Urinary bladder (tissue), 4 donors: Measurements from ENCODE around the gene MANBA. TPM values are rescaled to one million over a fixed set of nuclear protein-coding genes. Genes with fewer than 3 reads are reported as not detected.
"Not testable (repeated sequence)": the region's sequence is repeated elsewhere in the genome, so short reads cannot be mapped to it uniquely, and the experiment has no call there.

Experiments used
- DNase-seq: peaks from one replicate; pipeline ENCODE4 v3.0.0-alpha.2; 2015; ENCODE audit errors: extremely low spot score
- H3K27ac ChIP-seq: one replicate; pipeline ENCODE4 v1.5.1; 2013; ENCODE audit warnings: low read depth, mild to moderate bottlenecking, moderate library complexity
- H3K36me3 ChIP-seq: one replicate; pipeline ENCODE4 v1.6.1; 2013; ENCODE audit warnings: mild to moderate bottlenecking, moderate library complexity; ENCODE audit not compliant: insufficient read depth
- H3K4me1 ChIP-seq: one replicate; pipeline ENCODE4 v1.6.1; 2013; ENCODE audit warnings: mild to moderate bottlenecking, moderate library complexity; ENCODE audit not compliant: insufficient read depth
- H3K4me3 ChIP-seq: one replicate; pipeline ENCODE4 v1.5.1; 2013; ENCODE audit warnings: low read depth, low read length
- WGBS: extraction: QIAGEN DNeasy Blood & Tissue Kit; methylation state at CpG from one replicate; pipeline ENCODE4 v1.1.7; 2013; 5-methylcytosine and 5-hydroxymethylcytosine counted together
- polyA plus RNA-seq: library from polyadenylated mRNA; stranded (reverse); fragments of 200-250 nt; gene quantifications from one replicate; pipeline ENCODE4 v1.2.3, GENCODE V29; 2013
- total RNA-seq: library from RNA; depleted of rRNA; stranded (reverse); fragments of >200 nt; gene quantifications from one replicate; pipeline ENCODE4 v1.2.3, GENCODE V29; 2014
- donor health status: healthy with polysubstance abuse.
- donor health status: healthy.

MANBA gene
- total and polyA plus RNA-seq, 2 donors = 23.3 to 62.2 TPM

GRCh38 chr4:102754044-102754443, 6.7 kb downstream of the MANBA start:
- DNase-seq = no peak
- H3K4me1 ChIP-seq = no peaks in the 10 kb centered on the region
- WGBS = 83% methylated on average over 2 of the region's 2 CpGs
- no peak overlapping the region for H3K27ac ChIP-seq
- no peaks in the 10 kb centered on the region for H3K36me3 ChIP-seq
- H3K4me3 ChIP-seq = no peak overlapping the region

GRCh38 chr4:102751941-102752340, 8.8 kb downstream of the MANBA start:
- Histone ChIP-seq H3K27ac (no peak overlapping the region), H3K36me3 (no peaks in the 10 kb centered on the region), H3K4me3 (no peak overlapping the region), H3K4me1 (no peaks in the 10 kb centered on the region)
- WGBS = 78% methylated on average over 4 of the region's 4 CpGs
- no peak for DNase-seq

- not testable (repeated sequence) for H3K4me3 ChIP-seq, H3K36me3 ChIP-seq, H3K27ac ChIP-seq, H3K4me1 ChIP-seq, DNase-seq
- whole genome bisulfite sequencing = 85% methylated on average over 4 of the region's 4 CpGs
These were observed 17.4 kb downstream of the MANBA start for GRCh38 chr4:102743352-102743751.

DNA sequence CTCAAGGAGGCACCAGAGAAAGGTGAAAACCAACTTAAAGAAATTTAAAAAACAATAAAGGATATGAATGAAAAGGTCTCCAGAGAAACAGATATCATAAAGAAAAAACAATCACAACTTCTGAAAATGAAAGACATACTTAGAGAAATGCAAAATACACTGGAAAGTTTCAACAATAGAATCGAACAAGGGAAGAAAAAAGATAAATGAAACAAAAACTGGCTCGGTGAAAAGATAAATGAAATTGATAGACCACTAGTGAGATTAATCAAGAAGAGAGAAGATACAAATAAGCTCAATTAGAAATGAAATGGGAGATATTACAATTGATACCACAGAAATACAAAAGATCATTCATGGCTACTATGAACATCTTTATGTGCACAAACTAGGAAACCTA, 22.0 kb downstream of the MANBA start:
- not testable (repeated sequence) for H3K4me1 ChIP-seq, DNase-seq
- WGBS = 95% methylated on average over 2 of the region's 2 CpGs

DNA sequence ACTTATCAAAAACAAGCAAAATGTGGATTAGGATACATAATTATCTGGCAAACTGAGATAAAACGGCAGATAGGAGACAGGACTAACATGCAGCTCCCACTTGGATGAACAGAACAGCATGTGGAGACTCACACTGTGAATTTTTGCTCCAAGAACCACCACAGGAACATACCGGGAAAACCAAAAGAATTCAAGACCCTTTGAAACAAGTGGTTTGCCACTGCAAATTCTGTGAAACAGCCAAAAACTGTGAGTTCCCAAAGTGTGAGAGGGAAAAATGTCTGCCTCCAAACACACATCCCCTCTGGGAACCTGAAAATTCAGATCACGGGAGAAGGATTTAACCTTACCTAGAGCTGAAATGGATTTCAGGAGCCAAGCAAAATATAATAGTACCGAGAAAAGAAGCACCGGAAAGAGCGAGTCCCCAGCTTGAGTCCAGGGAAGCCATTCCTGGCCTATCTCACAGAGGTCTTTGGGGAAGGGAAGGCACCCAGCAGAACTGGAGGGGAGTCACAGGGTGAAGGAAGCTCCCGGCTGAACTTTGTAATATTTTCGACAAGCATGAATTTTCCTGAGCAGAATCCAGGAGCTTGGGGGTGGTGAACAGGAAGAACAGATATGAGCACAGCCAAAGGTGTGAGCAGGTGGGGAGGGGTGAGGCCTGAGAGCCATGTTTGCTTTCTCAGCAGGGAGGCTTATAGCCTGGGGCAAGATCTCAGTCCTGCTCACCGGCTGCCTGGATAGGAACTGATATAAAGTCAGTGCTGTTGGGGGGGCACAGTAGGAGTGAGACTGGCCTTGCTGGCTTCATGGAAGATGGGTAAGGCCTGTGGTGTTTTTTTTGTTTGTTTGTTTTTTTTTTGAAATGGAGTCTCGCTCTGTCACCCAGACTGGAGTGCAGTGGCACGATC, 23.9 kb downstream of the MANBA start:
- Histone ChIP-seq H3K4me1 (peaks cover 2% of the 10 kb centered on the region), H3K27ac (no peak overlapping the region), H3K4me3 (no peak overlapping the region), H3K36me3 (no peaks in the 10 kb centered on the region)
- no peak for DNase-seq
- 89% methylated on average over 11 of the region's 11 CpGs for WGBS

More for the DNA sequence above, 22.0 kb downstream of the MANBA start:
- not testable (repeated sequence) for H3K4me3 ChIP-seq, H3K36me3 ChIP-seq, H3K27ac ChIP-seq

DNA sequence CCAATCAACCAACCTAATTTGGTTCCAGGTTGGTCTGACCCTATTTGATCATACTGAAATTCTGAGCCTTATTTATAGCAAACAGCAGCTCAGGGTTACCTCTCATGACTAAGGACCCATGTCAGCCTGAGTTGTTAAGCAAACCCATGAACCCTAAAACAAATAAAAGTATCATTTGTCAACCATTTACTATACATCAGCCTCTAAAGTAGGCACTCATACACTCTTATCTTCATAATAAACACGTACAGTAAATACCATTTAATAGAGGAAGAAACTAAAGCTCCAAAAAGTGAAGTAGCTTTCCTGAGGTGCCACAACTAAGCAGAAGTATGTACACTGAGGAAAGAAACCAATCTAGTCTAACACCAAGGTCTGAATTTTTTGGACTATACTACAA, 25.2 kb downstream of the MANBA start:
- Histone ChIP-seq H3K36me3 (no peaks in the 10 kb centered on the region), H3K4me3 (no peak overlapping the region), H3K27ac (no peak overlapping the region), H3K4me1 (peaks cover 2% of the 10 kb centered on the region)
- 64% methylated on average over 1 of the region's 1 CpG for WGBS
- no peak for DNase-seq

DNA sequence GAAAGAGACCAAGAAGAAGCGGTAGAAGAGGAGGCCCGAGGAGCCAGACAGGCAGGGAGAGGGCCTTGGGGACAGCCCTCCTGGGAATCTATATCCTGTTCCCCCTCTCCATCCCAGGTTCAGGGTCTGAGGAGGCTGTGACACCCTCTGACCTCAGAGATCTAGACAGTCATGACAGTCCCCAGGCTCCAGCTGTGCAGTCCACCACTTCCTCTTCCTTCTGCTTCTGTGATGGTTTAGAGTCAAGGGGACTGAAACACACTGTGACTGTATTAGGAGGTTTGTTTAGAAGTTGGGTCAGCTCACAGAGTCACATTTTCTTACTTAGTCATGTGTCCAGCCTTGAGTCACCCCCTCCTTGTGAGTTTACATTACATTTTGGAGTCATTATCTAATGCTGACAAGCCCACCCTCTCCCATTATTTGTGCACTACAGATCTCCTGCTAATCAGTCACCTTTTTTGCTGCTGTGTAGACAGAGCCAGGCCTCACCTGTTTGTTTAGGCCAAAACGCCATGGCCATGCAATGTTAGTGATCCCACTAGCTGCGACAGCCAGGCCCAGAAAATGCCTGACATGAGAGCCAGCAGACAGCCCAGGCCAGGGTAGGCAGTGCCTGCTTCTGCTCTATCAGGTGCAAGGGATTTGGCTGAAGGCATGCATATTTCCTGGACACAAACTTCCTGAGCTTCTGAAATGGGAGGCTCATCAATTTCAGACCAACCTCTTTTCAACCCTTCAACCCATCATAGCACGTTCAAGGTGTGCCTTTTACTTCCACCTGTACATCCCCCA, 26.0 kb downstream of the MANBA start:
- Histone ChIP-seq H3K27ac (no peak overlapping the region), H3K36me3 (no peaks in the 10 kb centered on the region), H3K4me1 (peaks cover 2% of the 10 kb centered on the region), H3K4me3 (no peak overlapping the region)
- WGBS = 87% methylated on average over 5 of the region's 5 CpGs
- no peak for DNase-seq

DNA sequence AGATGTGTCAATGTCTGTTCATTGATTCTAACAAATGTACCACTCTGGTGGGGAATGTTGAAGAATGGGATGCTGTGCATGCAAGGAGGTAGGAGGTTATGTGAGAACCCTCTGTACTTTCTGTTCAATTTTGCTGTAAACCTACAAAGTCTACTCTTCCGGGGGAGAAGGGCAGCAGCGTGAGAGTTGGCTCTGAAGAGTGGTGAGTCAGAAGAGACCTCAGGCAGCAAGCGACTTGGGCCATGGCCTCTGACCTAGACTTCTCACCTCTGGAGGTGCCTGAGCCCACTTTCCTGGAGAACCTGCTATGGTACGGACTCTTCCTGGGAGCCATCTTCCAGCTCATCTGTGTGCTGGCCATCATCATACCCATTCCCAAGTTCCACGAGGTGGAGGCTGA, 26.7 kb downstream of the MANBA start:
- 95% methylated on average over 5 of the region's 5 CpGs for WGBS
- no peak overlapping the region for H3K27ac ChIP-seq

GRCh38 chr4:102733084-102733483, 27.7 kb downstream of the MANBA start:
- DNase-seq = no peak
- Histone ChIP-seq H3K4me1 (peaks cover 2% of the 10 kb centered on the region), H3K27ac (no peak overlapping the region), H3K36me3 (no peaks in the 10 kb centered on the region), H3K4me3 (no peak overlapping the region)
- WGBS = 86% methylated on average over 3 of the region's 3 CpGs

More for the DNA sequence above, 26.7 kb downstream of the MANBA start:
- DNase-seq = no peak
- Histone ChIP-seq H3K36me3 (no peaks in the 10 kb centered on the region), H3K4me1 (peaks cover 2% of the 10 kb centered on the region), H3K4me3 (no peak overlapping the region)

DNA sequence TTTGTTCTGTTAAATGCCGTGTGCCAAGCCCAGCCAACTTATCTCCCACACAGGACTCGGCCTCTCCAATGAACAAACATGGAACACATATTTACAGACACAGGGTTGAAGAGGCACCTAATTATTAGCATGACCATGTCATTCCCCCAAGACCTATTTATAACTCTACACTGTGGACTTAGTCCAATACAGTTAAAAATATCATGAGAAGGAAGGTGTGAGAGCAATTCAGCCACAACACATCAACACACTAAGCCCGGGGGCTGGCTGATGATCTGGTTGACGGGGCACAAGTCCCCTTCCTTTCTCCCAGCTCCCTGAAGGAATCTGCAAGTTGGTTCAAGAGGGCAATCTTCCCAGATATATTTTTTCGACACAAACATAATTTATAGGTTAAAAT, 28.1 kb downstream of the MANBA start:
- H3K4me3 ChIP-seq = no peak overlapping the region
- no peak overlapping the region for H3K27ac ChIP-seq
- peaks cover 2% of the 10 kb centered on the region for H3K4me1 ChIP-seq
- no peak for DNase-seq
- H3K36me3 ChIP-seq = no peaks in the 10 kb centered on the region
- 63% methylated on average over 5 of the region's 5 CpGs for WGBS

- 98% methylated on average over 5 of the region's 5 CpGs for WGBS
- H3K36me3 ChIP-seq = no peaks in the 10 kb centered on the region
These were observed 29.7 kb downstream of the MANBA start for GRCh38 chr4:102730968-102731533.

DNA sequence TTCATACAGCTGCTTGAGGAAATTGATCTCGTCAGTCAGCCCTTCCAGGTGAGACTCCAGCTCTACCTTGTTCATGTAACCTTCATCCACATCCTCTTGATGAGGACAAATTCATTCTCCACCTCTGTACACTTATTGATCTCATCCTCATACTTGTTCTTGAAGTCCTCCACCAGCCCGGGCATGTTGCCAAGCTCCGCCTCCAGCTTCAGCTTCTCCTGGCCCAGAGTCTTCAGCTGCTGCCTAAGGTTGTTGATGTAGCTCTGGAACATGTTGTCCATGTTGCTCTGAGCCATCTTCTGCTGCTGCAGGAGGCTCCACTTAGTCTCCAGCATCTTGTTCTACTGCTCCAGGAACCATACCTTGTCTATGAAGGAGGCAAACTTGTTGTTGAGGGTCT, 31.3 kb downstream of the MANBA start:
- not testable (repeated sequence) for H3K4me1 ChIP-seq, DNase-seq, H3K27ac ChIP-seq, H3K4me3 ChIP-seq, H3K36me3 ChIP-seq
- WGBS = 95% methylated on average over 3 of the region's 3 CpGs

More at GRCh38 chr4:102730968-102731533, 29.7 kb downstream of the MANBA start:
- Histone ChIP-seq H3K4me1 (peaks cover 2% of the 10 kb centered on the region), H3K4me3 (no peak overlapping the region), H3K27ac (no peak overlapping the region)
- DNase-seq = no peak

GRCh38 chr4:102726919-102727318, 33.8 kb downstream of the MANBA start:
- DNase-seq, H3K27ac ChIP-seq, H3K4me1 ChIP-seq, H3K4me3 ChIP-seq, H3K36me3 ChIP-seq: not testable (repeated sequence)
- 95% methylated on average over 3 of the region's 3 CpGs for WGBS
